ENCODE measurements around the gene ELFN2.

The ELFN2 gene

DNA sequence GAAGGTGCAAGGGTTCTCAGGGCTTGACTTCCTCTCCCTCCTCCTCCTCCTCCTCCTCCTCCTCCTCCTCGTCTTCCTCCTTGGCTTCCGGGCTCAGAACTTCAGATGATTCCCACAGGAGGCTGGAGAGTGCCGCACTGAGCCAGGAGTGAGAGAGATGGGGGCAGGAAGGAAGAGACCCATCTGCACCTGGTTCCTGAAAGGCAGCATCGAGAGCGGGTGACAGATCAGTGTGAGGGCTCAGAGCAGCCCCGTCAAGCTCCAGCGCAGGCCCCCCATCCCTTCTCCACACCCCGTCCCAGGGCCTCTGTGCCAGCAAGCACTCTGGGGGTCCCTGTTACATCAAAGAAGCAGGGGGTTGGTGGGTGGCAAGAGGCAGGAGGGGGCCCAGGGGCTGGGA is 51.5 kb downstream of the ELFN2 start:
- peaks cover 5% of the 10 kb centered on the region for H3K27me3 Mint-ChIP-seq (ENCODE audit: low read depth)
- H3K36me3 Mint-ChIP-seq (ENCODE audit: low read depth) = no peaks in the 10 kb centered on the region
- peak overlapping the region in 1 of 3 experiments; percentile 80 for H3K27ac Mint-ChIP-seq
- H3K4me1 Mint-ChIP-seq = peaks cover 40% of the 10 kb centered on the region
- no peak overlapping the region for H3K4me3 Mint-ChIP-seq
- TF ChIP-seq, protein P1, sequence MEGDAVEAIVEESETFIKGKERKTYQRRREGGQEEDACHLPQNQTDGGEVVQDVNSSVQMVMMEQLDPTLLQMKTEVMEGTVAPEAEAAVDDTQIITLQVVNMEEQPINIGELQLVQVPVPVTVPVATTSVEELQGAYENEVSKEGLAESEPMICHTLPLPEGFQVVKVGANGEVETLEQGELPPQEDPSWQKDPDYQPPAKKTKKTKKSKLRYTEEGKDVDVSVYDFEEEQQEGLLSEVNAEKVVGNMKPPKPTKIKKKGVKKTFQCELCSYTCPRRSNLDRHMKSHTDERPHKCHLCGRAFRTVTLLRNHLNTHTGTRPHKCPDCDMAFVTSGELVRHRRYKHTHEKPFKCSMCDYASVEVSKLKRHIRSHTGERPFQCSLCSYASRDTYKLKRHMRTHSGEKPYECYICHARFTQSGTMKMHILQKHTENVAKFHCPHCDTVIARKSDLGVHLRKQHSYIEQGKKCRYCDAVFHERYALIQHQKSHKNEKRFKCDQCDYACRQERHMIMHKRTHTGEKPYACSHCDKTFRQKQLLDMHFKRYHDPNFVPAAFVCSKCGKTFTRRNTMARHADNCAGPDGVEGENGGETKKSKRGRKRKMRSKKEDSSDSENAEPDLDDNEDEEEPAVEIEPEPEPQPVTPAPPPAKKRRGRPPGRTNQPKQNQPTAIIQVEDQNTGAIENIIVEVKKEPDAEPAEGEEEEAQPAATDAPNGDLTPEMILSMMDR (IDR thresholded peaks at IDR 0.05; ENCODE audit: unreplicated experiment in 3 of 3) = no peak
- H3K9me3 Mint-ChIP-seq = no peaks in the 10 kb centered on the region

DNA sequence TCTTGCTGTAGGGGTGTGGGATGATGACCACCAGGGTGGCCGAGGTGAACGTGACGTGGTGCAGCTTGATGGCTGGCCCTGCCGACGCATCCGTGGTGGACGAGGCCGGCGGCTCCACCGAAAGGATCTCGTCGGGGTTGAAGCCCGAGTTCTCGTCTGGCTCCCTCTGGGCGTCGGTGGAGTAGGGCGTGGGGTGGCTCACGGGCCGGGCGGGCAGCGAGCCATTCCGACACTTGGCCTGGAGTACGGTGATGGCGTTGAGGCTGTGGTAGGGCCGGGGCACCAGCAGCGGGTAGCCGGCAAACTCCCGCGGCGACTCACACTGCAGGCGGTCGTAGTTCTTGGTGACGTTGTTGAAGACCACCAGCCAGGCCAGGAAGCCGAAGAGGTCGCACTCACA is 52.7 kb downstream of the ELFN2 start:
- peaks cover 5% of the 10 kb centered on the region for H3K27me3 Mint-ChIP-seq (ENCODE audit: low read depth)
- H3K36me3 Mint-ChIP-seq (ENCODE audit: low read depth) = no peaks in the 10 kb centered on the region
- no peak overlapping the region for H3K4me3 Mint-ChIP-seq
- no peaks in the 10 kb centered on the region for H3K9me3 Mint-ChIP-seq
- TF ChIP-seq, protein P1 (IDR thresholded peaks at IDR 0.05; ENCODE audit: unreplicated experiment in 3 of 3) = no peak
- H3K4me1 Mint-ChIP-seq = peaks cover 40% of the 10 kb centered on the region
- peak overlapping the region in 1 of 3 experiments; percentile 46 for H3K27ac Mint-ChIP-seq

DNA sequence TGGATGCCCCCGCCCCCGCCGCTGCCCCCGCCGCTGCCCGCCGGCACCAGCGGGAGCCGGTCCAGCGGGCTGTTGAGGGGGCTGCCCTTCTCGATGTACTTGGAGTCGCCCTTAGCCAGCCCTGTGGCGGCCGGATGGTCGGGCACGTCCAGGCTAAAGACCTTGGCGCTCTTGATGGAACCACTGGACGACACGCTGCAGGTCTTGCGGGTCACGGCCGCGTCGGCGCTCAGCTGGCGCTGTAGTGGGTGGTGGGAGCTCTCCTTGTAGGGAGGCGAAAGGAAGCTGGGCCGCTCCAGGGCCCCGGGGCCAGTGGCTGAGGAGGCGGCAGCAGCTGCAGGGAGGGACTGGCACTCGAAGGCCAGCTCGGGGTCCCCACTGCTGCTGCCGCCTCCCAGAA is 53.8 kb downstream of the ELFN2 start:
- no peaks in the 10 kb centered on the region for H3K9me3 Mint-ChIP-seq
- no peak overlapping the region for H3K27ac Mint-ChIP-seq
- H3K36me3 Mint-ChIP-seq (ENCODE audit: low read depth) = no peaks in the 10 kb centered on the region
- TF ChIP-seq, protein P1 (IDR thresholded peaks at IDR 0.05; ENCODE audit: unreplicated experiment in 3 of 3) = no peak
- H3K27me3 Mint-ChIP-seq (ENCODE audit: low read depth) = peaks cover 8% of the 10 kb centered on the region
- H3K4me1 Mint-ChIP-seq = peaks cover 31% of the 10 kb centered on the region
- no peak overlapping the region for H3K4me3 Mint-ChIP-seq

DNA sequence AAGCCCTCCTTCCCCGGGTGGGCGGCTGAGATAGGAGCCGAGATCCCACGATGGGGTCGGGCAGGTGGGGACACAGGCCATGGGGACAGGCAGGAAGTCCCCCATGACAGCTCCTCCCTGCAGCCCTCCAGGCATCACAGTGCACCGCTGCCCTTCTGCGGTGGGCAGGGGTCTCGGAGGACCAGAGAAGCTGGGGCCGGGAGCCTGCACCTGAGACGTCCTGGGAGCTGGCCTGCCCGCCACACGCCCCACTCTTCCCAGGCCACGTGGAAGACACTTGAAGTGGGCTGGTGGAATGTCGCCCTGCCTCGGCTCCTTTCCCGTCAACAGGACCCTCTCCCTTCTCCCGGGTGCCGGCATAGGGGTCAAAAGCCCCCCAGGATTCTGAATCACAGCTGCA is 55.4 kb downstream of the ELFN2 start:
- Mint-ChIP-seq H3K36me3 (ENCODE audit: low read depth) (no peaks in the 10 kb centered on the region), H3K4me3 (no peak overlapping the region), H3K9me3 (no peaks in the 10 kb centered on the region), H3K4me1 (peaks cover 24% of the 10 kb centered on the region), H3K27ac (no peak overlapping the region), H3K27me3 (ENCODE audit: low read depth) (peaks cover 8% of the 10 kb centered on the region)
- TF ChIP-seq, protein P1 (IDR thresholded peaks at IDR 0.05; ENCODE audit: unreplicated experiment in 3 of 3) = no peak

DNA sequence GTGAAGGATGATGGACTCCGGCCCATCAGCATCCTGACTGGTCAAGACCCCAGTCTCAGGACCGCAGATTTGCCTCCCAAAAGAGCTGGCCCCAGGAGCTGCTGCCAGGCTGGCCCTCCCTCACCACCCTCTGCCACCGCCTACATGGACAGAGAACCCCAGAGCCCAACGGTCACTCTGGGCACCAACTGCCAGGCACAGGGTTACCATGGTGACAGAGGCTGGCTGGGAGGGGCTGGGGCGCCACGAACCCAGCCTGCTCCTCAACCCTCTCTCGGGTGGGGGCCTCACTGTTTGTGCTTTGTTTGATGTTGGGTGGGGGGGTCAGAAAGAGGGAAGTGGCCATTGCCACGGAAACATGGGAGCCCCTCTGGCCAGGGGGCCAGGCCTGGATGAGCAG is 55.8 kb downstream of the ELFN2 start:
- no peak overlapping the region for H3K4me3 Mint-ChIP-seq
- TF ChIP-seq, protein P1 (IDR thresholded peaks at IDR 0.05; ENCODE audit: unreplicated experiment in 3 of 3) = no peak
- no peak overlapping the region for H3K27ac Mint-ChIP-seq
- no peaks in the 10 kb centered on the region for H3K9me3 Mint-ChIP-seq
- peaks cover 19% of the 10 kb centered on the region for H3K4me1 Mint-ChIP-seq
- no peaks in the 10 kb centered on the region for H3K36me3 Mint-ChIP-seq (ENCODE audit: low read depth)
- H3K27me3 Mint-ChIP-seq (ENCODE audit: low read depth) = peaks cover 5% of the 10 kb centered on the region

DNA sequence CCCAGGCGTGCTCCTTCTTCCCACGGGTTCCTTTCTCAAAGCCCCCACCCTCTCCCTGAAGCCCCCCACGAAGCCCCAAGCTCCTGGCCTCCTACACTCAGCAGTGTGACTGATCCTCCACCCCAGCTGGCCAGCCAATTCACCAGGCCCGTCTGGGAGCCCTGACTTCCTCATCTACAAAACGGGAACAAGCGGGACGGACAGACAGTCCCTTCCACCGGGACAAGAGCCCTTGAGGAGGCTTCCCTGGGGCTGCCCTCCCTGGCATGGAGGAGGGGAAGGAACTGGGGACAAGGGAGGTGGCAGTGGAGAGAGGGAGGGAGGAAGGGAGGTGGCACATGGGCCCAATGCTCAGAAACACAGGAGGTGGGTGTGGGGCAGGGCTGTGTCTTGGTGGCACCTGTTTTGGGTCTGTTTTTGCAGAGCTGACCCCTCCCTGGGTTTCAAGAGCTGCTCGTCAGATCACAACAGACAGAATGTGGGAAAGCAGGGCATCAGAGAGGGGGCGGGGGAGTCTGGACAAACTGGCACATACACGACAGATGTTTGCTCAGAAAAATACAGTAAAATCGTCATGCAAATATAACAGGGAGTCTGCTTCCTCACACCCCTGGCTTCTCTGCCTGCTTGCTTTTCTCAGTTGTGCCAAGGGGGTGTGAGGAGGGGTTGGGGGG is 56.8 kb downstream of the ELFN2 start:
- no peak overlapping the region for H3K27ac Mint-ChIP-seq
- no peaks in the 10 kb centered on the region for H3K9me3 Mint-ChIP-seq
- H3K27me3 Mint-ChIP-seq (ENCODE audit: low read depth) = peaks cover 3% of the 10 kb centered on the region
- no peaks in the 10 kb centered on the region for H3K36me3 Mint-ChIP-seq (ENCODE audit: low read depth)
- TF ChIP-seq, protein P1 (IDR thresholded peaks at IDR 0.05; ENCODE audit: unreplicated experiment in 3 of 3) = no peak
- no peak overlapping the region for H3K4me3 Mint-ChIP-seq
- peaks cover 19% of the 10 kb centered on the region for H3K4me1 Mint-ChIP-seq
